Stimulated activated CD4-positive, alpha-beta T cell treated with anti-CD3 and anti-CD28 coated beads, Interleukin-1b, Interleukin-23, amount 100 ng/mL, for 4 hours (primary cell): ENCODE data around the gene NID2.

Experiments
- DNase-seq, 2 donors: peaks; one replicate each; pipeline ENCODE4 v3.0.0-alpha.2; 2020; ENCODE audit warnings: low read depth in 2 of 2

Gene NID2

DNA sequence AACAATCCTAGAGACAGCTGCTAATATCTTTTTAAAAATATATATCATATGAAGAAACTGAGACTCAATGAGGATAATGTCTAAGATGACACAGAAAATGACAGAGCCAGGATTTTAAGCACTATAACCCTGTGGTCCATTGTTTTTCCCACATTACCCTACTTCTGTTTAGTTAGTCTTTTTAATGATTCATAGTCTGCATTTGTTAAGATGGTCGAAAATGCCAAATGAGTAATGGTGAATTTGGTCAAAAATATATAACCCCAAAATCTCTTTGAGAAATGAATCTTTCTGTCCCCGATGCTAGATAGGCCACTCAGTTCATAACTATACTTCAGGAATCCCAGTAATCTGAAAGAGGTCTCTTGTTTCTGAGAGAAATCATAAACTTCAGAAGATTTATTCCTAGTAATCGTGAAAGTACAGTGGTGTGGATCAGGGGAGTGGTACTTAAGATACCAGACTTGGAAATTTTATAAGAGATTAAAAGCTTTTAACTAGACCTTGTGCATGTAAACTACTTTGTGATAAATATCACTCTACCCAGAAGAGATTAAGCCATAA, 68.8 kb downstream of the NID2 start:
- DNase-seq: no peak

DNA sequence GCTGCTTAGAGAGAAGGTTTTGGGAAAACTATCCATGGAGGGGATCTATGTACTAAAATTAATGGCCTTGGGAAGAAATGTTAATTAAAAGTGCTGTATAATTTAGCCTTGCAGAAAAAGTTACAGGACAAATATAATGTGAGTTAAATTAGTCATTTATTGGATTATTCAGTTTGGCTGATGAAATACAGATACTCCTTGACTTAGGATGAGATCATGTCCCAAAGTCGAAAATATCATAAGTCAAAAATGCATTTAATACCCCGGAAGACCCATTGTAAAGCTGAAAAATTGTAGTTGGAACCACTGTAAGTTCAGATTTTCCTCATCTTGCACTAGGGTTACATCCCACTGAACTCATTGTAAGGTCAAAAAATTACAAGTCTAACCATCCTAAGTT, 69.8 kb downstream of the NID2 start:
- no peak for DNase-seq

DNA sequence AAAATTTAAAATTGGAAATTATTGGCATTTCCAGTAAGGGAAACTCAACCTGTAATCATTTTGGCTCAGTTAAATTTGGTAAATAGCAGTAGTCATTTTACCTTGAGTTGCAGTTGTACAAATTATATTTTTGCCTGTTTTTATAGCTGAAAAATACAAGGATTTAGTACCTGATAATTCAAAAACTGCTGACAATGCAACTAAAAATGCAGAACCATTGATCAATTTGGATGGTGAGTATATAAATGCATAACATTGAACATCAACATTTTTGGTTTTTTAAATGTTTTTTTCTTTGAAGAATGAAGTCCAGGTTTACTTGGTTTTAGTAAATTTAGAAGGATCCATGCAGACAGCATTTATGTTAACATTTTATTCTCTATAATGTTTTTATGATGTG, 70.5 kb downstream of the NID2 start:
- DNase-seq: no peak

DNA sequence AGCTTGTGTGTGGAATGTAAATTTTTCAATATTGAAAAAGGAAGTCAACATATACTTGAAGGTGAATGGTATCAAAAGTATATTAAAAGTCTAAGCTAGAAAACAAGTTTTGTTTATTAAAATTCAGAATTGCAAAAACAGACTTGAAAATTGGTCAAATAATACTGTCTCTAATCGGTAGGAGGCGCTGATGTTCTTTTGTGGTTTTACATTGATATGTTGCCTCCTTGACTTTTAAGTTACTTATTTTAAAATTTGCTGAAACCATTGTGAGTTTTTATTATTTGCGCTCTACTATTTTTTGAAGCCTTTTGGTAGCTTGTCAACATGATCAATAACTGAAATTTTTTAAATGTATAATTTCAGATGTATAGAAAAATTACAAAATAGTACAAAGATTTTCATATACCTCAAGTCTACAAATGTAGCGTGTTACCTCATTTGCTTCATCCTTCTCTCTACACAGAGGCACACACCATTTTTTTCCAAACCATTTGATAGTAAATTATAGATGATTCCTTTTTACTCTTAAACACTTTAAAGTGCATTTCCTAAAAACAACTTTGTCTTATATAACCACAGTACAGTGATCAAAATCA, 72.6 kb downstream of the NID2 start:
- no peak for DNase-seq

DNA sequence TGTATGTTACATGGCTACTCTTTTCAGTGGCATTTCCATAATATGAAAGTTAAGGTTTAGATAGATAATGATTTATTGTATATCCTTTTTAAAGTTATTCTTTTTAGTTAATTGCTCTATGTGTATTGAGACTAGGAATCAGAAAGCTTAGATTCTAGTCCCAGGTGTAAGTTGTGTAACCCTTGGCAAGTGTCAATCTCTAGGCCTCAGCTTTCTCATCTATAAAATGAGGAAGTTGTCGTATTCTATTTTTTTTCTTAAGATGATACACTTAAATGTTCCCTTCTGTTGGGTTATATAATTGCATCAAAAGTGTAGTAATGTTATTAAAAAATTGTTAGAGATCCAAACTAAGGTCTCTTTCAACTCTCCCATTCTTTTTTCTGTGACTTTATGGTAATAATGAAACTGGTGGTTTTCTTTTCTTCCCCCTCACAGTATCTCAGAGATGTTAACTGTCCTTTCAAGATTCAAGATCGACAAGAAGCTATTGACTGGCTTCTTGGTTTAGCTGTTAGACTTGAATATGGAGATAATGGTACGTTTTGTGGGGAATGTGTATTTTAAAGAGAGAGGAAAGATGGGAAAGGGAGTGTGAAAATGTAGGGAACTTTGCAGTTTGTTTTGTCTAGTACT, 75.5 kb downstream of the NID2 start:
- DNase-seq: no peak

DNA sequence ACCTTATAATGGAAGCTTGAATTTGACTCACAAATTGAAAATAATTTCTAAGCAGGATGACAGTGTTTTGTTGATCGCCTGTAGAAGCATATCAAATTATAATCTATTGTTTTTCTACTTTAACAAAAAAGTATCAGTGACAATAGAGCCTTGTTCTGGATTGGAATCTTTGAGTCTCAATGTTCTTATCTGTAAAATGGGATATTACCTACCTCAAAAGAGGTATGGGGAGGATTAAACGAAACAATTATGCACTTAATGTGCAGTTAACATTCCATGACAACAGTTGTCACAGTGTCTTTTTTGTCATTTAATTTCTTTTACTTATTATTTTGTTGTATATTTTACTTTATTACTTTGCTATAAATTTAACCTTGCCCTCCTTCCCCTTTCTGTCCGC, 78.4 kb downstream of the NID2 start:
- no peak for DNase-seq

DNA sequence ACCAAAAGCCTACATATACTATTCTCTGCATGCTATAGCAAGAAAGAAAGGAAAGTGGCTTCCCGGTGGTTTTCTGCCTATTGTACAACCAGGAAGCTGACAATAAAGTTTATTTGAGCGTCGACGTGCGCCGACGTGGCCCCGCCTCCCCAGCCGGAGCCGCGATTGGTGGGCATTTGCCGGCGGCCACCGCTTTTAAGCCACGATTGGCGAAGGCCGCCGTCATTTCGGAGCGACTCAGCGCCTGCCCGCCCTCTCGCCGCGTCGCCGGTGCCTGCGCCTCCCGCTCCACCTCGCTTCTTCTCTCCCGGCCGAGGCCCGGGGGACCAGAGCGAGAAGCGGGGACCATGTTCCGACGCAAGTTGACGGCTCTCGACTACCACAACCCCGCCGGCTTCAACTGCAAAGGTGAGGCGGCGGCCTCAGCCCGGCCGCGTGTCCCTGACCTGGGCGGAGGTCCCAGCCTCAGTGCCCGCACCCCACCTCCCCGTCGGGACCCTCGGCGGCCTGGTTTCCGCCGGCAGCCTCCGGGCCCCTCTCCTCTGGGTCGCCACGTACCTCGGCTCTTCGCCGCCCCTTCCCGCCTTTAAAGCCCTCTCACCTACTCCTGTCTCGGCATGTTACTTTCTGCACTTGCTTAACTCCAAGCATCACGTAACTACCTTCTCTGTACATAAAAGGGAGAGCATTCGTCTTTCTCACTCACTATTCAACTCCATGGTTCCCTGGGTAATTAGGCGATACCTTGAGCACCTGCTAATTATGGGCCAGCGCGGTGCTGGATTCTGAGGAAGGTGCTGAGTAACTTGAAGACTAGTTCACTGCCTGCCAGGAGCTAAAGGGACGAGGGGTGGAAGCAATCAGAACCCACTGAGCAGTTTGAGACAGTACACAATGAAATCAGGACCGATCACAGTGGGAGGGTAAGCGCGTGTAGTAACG, 79.3 kb downstream of the NID2 start, which contains the start of gene RTRAF:
TSS of gene RTRAF (plus strand) at position 254 of the 942 bp plus-strand sequence. CDS start at position 348, 94 bp downstream.
- peak; percentile 84 to 87 for DNase-seq

DNA sequence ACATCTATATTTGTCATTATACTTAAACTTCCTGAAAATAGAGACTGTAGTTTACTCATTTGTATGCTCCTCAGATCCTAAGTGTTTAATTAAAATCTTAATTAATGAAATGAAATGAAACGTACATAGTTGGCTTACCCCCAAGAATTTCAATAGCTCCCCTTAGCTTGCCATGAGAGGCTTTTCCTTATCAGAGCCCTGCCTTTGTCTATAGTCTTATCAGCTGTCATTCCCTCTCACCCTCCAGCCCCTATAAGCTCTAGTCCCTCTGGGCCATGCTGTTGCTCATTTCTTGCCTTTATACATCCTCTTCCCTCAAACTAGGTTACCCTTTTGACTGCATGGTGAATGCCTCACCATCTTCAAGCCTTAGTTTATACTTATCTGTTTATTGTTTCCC, 80.6 kb downstream of the NID2 start:
- no peak for DNase-seq

DNA sequence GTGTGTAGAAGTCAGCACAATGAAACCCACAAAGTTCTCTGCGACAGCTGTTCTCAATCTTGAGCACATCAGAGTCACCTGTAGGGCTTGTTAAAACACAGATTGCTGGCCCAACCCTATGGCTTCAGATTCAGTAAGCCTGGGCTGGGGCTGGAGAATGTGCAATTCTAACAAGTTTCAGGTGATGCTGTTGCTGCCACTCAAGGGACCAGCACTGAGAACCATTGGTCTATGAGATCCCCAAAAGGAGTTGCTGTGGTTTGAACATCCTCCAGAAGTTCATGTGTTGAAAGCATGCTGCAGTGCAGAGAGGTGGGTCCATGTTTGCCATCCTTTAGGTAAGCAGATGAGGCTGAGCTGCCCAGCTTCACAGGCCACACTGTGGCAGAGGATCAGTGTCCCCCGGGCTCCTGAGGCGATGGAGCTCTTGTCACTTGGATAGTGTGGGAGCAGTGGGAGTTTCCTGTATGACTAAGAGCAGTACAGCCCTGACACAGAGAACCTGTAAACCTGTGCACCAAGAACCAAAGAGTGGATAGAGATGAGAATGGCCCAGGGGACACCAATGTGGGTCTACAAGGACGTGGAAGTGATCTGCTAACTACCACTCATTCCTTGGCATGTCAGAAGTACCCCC, 87.5 kb downstream of the NID2 start:
- DNase-seq: no peak

DNA sequence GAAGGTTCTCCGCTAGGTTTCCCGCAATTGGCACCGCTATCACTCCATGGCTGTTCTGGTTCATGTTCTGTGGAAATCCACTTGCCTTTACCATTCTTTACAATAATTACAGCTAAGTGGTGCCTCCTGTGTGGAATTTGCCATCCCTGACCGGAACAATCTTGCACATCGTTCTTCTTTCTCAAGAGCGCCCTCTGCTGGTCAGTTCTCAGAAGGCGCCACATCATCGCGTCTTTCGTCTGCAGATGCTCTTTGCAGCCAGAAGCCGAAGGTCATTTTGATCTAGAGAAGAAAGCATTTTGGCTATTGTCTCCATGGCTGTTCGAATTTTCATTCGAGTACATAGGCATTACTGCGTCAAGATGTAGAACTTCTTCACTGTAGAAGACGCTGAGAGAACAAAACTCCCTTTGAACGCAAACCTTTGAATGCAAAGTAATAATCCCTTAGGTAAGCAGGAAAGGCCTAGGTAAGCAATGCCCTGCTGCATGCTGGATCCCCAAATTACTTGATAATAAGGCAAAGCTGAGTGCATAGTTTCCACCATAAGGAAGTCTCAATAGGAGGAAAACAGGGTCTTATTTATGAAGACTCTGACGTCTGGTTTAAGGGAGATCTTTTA, 89.7 kb downstream of the NID2 start:
- peak; percentile 76 to 88 for DNase-seq

DNA sequence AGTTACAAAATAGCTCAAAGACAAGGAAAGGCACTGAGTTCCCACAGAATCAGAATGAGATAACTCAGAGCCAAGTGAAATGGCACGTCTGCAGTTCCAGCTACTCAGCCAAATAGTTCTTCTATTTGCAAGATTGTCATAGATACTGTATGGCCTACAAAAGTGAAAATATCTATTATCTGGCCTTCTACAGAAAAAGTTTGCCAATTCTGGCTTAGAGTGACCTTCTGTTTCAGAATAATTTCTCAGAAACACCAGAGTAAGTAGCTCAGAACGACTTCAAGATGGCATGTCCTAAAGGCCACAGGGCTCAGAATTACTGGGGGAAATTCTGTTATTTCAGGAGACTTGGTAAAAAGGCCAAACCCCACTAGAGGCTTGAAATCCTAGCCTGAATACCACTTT, 90.2 kb downstream of the NID2 start:
- no peak for DNase-seq

DNA sequence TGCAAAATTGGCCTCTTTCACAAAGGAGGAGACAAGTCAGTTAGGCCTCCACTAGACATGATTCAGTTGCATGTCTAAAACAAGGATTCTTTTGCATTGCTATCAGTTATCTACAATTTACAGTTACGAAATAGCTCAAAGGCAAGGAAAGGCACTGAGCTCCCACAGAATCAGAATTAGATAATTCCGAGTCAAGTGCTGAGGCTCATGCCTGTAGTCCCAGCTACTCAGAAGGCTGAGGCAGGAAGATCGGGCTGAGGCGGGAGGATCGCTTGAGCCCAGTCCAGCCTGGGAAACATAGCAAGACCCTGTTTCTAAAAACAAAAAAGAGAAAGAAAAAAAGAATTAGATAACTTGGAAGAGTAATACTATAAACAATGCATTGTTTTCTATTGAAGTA, 91.8 kb downstream of the NID2 start:
- DNase-seq: no peak

DNA sequence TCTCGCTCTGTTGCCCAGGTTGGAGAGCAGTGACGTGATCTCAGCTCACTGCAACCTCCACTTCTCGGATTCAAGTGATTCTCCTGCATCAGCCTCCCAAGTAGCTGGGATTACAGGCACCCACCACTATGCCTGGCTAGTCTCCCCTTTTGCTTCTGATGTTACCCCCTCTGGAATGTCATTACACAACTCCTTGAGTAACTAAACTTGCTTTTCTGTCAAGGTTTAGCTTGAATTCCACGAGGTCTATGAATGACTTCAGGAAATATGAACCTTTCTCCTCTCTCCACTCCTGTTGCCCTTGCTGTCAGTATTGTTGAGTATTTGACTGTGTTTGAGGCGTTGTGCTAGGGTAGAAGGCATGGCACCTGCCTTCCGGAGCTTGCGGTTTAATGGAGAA, 96.3 kb downstream of the NID2 start:
- DNase-seq: no peak

DNA sequence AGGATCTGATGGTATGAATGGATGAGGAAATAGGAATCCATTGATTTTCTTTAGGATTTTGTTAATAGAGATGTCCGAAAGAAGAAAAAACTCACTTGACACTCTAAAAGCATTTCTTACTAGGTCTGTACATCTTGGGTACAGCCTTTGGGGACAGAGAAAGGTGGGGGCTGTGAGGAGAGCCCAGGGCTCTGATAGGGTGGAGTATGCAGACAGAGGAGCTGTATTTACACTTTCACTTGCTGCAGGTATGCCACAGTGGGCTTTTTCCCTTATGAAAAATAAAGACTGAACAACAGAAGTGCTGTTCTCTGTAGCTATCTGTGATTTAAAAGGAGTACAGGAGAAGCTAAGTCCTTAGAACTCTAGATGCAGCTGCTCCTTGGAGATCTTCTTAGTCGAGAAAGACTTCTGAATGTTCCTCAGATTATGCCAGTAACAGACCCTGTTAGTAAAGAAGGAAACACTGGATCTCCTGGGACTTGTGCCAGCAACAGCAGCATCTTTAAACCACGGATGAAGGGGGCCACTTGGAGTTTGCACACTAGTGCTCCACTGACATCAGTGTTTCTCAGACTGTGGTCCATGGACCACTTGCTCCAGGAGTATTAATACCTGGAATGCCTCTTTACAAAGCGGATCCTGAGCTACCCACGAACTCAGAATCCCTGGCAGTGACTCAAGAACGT, 98.9 kb downstream of the NID2 start:
- no peak for DNase-seq

DNA sequence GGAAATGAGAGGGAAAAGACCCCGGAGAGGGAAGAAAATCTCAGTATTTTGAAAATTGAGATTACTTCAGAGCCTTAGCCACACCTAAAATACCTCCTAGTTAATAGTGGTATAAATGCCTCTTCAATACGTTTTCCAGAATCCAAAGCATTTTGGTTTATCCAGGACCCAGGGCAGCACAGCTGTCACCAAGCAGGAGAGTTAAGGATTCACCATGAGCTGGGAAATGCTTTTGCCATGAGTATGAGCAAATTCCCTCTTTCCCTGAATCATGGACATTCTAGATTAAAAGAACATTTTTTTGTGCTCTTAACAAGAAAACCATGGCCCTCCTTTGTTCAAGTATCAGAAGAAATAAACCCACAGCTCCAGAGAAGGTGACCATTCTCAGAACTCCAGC, 101.3 kb downstream of the NID2 start:
- DNase-seq: no peak

DNA sequence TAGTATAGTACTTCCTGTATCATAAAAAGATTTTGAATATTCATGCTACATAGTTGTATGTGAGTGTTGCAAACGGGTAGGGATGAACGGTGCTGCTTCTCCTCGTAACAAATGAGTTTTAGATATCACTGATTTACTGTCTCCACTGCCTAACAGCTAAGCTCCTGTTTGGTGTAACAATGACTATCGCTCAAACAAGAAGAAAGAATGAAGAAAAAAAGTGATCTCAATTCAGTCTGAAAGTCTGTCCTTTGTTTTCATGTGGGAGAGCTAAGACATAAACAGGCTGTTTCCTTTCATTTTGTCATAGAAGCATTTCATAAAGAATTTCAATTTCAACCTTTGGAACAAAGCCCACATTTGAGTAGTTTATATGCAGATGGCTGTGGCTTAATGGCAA, 105.6 kb downstream of the NID2 start:
- no peak for DNase-seq

DNA sequence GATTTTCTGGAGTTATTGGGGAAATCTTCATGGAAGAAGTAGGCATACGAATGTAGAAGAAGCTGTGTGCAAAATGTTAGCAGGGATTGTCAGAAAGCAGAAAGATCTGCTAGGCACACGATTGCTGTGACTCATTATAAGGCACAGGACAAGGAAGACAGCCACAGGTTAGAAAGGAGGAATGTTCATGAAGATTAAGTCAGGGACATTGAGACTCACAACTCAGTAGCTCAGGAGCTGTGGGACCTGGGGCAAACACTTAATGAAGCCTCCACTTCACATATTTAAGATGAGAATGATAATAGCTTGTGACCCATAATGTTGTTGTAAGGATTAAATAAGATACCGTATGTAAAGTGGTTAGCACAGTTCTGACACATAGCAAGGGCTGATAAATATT, 106.1 kb downstream of the NID2 start:
- DNase-seq: no peak

DNA sequence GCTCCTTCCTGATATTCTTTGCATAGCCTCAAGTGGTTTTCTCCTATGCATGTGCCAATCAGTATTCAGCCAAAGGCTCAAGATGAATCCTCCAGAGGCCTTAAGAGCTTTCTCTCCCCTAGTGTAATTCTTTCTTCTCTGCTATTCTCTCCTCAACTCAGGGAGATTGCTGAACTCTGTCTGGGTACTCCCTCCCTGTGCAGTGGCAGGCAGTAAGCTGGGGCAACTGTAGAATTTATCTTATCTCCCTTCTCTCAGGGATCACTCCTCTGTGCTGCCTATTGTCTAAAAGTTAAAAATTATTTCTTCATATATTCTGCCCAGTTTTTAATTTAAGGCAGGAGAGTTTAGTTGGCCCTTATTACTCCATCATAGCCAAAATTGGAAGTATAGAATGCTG, 108.0 kb downstream of the NID2 start:
- no peak for DNase-seq

DNA sequence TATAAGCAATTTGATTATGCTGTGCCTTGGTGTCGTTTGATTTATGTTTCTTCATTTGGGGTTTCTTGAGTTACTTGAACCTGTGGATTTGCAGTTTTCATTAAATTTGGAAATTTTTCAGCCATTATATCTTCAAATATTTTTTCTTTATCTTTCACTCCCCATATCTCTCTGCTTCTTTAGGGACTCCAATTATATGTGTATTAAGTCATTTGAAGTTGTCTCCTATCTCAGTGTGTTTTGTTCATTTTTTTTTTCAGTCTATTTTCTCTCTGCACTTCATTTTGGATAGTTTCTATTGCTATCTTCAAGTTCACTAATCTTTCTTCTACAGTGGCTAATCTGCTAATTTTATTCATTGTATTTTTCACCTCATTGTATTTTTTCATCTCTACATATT, 108.9 kb downstream of the NID2 start:
- no peak for DNase-seq

DNA sequence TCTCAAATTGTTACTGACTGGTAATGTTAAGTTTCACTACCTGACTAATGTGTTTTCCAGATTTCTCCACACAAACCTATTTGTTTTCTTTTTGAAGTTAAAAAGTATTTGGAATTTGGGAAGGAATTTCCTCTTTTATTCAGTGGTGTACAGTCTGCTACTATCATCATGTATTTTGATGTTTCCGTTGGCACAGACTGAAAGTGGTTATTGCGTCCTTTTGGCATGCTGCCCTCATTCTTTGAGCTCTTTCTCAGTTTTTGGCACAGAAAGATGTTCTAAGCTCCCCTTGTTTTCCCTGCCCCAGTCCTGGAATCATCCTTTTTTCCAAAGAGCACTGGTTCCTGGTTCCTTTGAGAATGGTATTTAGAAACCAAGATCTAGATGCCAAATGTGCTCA, 110.9 kb downstream of the NID2 start:
- DNase-seq: no peak
